Osteocyte (in vitro differentiated cells): ENCODE measurements around the gene SCNN1A. TPM values are rescaled to one million over a fixed set of nuclear protein-coding genes. Genes with fewer than 3 reads are reported as not detected.

ENCODE experiments used
- DNase-seq: peaks from one replicate; pipeline ENCODE4 v3.0.0; 2021; ENCODE audit warnings: mixed read lengths; ENCODE audit not compliant: unreplicated experiment; ENCODE audit errors: extremely low spot score
- H3K27ac Mint-ChIP-seq: one replicate; pipeline ENCODE4 v1.8.0; 2021; ENCODE audit warnings: mild to moderate bottlenecking, mixed read lengths; ENCODE audit not compliant: unreplicated experiment
- H3K27me3 Mint-ChIP-seq: one replicate; pipeline ENCODE4 v1.8.0; 2021; ENCODE audit warnings: mixed read lengths; ENCODE audit not compliant: unreplicated experiment
- H3K36me3 Mint-ChIP-seq: one replicate; pipeline ENCODE4 v1.8.0; 2021; ENCODE audit warnings: mixed read lengths; ENCODE audit not compliant: unreplicated experiment
- H3K4me1 Mint-ChIP-seq: one replicate; pipeline ENCODE4 v1.8.0; 2021; ENCODE audit warnings: mixed read lengths; ENCODE audit not compliant: unreplicated experiment
- H3K4me3 Mint-ChIP-seq: one replicate; pipeline ENCODE4 v1.8.0; 2021; ENCODE audit warnings: mild to moderate bottlenecking, moderate library complexity, mixed read lengths; ENCODE audit not compliant: unreplicated experiment
- H3K9me3 Mint-ChIP-seq: one replicate; pipeline ENCODE4 v1.8.0; 2021; ENCODE audit warnings: mixed read lengths; ENCODE audit not compliant: unreplicated experiment
- total RNA-seq: library from RNA; stranded (reverse); gene quantifications from 2 replicates; pipeline ENCODE4 v1.2.1, GENCODE V29; 2021
- TF ChIP-seq, protein P1 (sequence below): fragments of 200-600 bp; sonication (generic); IDR thresholded peaks from 2 replicates; pipeline ENCODE4 v1.5.0; 2021; ENCODE audit warnings: antibody characterized with exemption, mild to moderate bottlenecking, moderate library complexity

SCNN1A gene
- total RNA-seq, 1 donor from 2014 or later, result 2.5 TPM

DNA sequence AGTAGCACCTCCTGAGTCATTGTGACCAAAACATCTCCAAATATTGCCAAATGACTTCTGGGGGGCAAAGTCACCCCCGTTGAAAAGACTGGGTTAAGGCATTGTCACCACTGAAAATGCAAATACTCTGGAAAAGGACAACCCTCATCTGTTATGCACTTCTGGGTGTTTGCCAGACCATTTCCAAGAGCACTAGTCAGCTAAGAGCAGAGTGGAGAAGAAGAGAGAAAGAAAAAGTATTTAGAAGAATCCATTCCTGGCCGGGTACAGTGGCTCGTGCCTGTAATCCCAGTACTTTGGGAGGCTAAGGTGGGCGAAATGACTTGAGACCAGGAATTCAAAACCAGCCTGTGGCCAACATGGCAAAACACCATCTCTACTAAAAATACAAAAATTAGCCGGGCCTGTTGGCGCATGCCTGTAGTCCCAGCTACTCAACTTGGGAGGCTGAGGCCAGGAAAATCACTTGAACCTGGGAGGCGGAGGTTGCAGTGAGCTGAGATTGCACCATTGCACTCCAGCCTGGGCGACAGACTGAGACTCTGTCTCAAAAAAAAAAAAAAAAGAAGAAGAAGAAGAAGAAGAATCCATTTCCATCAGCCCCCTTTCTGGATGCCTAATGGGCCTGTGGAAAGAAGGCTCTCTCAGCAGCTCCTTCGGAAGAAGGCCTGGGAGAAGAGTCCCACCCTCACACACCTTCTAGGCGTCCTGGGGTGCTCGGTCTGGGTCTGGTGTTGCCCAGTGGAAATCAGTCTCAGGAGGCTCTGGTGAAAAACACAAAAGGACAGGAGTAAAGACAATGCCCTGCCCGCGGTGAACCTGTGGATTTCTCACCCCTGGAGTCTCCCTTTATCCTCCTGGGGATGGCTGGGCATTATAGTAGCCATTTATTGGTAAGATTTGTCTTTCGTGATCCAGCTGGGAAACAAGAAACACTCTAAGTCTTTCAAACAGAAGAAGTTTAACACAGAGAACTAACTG, 5.1 kb upstream of the SCNN1A start:
- H3K27ac Mint-ChIP-seq, result no peak overlapping the region
- H3K4me1 Mint-ChIP-seq, result peaks cover 43% of the 10 kb centered on the region
- H3K27me3 Mint-ChIP-seq, result no peaks in the 10 kb centered on the region
- DNase-seq, result no peak
- no peaks in the 10 kb centered on the region for H3K36me3 Mint-ChIP-seq
- H3K9me3 Mint-ChIP-seq, result no peaks in the 10 kb centered on the region
- TF ChIP-seq, protein P1, sequence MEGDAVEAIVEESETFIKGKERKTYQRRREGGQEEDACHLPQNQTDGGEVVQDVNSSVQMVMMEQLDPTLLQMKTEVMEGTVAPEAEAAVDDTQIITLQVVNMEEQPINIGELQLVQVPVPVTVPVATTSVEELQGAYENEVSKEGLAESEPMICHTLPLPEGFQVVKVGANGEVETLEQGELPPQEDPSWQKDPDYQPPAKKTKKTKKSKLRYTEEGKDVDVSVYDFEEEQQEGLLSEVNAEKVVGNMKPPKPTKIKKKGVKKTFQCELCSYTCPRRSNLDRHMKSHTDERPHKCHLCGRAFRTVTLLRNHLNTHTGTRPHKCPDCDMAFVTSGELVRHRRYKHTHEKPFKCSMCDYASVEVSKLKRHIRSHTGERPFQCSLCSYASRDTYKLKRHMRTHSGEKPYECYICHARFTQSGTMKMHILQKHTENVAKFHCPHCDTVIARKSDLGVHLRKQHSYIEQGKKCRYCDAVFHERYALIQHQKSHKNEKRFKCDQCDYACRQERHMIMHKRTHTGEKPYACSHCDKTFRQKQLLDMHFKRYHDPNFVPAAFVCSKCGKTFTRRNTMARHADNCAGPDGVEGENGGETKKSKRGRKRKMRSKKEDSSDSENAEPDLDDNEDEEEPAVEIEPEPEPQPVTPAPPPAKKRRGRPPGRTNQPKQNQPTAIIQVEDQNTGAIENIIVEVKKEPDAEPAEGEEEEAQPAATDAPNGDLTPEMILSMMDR, result no peak
- H3K4me3 Mint-ChIP-seq, result no peak overlapping the region

DNA sequence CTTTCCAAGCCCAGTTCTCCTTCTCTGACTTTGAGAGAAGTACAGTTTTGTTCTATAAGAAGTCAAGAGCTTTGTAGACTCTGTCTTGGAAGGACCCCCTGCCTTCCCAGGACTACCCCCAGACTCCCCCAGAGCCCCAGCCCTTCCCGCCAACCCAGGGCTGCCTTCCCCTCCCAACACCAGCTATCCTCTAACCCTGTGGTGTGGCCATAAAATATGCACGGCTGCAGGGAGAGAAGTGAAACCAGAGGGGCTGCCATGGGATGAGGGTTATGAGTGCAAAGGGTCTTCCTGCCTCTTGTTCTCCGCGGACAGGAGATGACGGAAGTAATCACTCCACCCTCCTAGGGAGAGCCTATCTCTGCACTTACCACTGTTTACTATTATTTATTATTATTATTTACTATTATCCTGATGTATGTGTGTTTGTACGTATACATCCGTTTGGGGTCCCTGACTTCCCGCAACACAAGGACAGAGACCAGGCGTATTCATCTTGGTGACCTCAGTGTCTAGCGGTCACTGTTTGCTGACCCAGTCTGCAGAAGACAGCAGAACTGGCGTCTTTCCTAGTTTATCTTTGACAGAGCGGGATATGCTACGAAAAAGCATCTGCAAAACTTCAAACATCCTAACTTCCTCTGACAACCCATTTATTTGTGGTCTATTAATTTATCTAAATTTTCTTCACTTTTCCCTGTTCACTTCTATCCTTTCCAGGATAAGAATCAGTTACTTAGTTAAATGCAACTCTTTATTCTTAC, 3.5 kb upstream of the SCNN1A start:
- DNase-seq, result no peak
- Mint-ChIP-seq H3K27ac (no peak overlapping the region), H3K9me3 (no peaks in the 10 kb centered on the region), H3K36me3 (no peaks in the 10 kb centered on the region), H3K4me1 (peaks cover 48% of the 10 kb centered on the region), H3K4me3 (no peak overlapping the region), H3K27me3 (no peaks in the 10 kb centered on the region)
- TF ChIP-seq, protein P1, result no peak

DNA sequence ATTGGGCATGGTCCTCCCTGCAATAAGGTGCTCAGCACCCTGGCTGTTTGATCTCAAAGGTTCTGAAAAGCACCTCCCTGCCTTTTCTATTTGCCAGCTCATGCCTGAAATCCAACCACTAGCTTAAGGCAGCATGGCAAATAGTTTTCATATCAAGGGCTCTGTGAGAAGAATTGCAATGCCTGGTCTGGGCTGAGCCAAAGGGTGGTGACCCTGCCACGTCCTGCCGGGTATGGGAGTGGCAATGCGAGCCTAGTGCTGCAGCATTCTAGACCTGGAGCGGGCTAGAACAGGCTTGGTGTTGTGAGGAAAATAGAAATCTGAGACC, 2.3 kb upstream of the SCNN1A start:
- no peak for DNase-seq
- TF ChIP-seq, protein P1, result no peak
- H3K4me3 Mint-ChIP-seq, result no peak overlapping the region

DNA sequence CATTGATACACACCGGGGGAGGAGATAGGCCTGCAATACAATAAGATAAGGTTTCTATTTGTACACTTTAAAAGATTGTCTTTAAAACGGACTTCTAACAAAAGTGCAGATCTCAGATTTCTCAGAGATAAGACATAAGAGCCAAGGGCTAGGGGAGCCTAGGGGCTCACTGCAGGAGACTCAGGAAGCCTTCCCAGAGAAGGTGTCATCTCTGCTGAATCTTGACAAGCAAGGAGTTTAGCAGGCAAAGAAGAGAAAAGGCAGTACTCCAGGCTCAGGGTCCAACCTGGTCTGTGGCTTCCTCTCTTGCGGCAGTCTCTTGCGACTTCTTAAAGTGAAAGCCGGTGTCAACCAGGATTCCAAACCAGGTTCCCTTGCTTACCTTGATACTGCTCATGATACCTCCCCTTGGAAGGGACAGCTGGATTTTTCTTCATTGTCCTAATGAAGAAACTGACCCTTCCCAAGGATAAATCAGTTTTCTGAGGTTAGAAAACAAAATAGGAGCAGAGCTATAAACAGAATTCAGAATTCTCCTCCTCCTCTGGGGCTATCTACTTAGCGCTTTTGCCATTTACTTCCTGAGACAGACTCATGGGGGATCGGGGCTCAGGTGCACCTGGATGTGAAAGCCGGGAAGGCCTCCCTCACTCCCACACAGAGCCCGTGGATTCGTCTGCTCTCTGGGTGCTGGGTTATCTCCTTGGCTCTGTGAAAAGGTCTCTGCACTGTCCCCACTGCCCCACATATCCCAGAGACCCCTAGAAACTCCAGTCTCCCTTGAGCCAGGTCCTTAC, 1.7 kb upstream of the SCNN1A start:
- no peaks in the 10 kb centered on the region for H3K9me3 Mint-ChIP-seq
- DNase-seq, result no peak
- H3K4me3 Mint-ChIP-seq, result no peak overlapping the region
- no peaks in the 10 kb centered on the region for H3K27me3 Mint-ChIP-seq
- TF ChIP-seq, protein P1, result no peak
- peak overlapping the region; percentile 95 for H3K27ac Mint-ChIP-seq
- H3K4me1 Mint-ChIP-seq, result peaks cover 57% of the 10 kb centered on the region
- H3K36me3 Mint-ChIP-seq, result no peaks in the 10 kb centered on the region

More for the DNA sequence above, 2.3 kb upstream of the SCNN1A start:
- Mint-ChIP-seq H3K27ac (peak overlapping the region; percentile 95), H3K4me1 (peaks cover 55% of the 10 kb centered on the region), H3K9me3 (no peaks in the 10 kb centered on the region), H3K27me3 (no peaks in the 10 kb centered on the region), H3K36me3 (no peaks in the 10 kb centered on the region)
